GM12864 (cell line): ENCODE measurements around the gene CFAP97.
"Not testable (repeated sequence)": the region's sequence is repeated elsewhere in the genome, so short reads cannot be mapped to it uniquely, and the experiment has no call there.

Source experiments
- DNase-seq: peaks from one replicate; pipeline ENCODE4 v3.0.0-alpha.2; 2011; ENCODE audit warnings: low read depth
- H3K4me3 ChIP-seq: 2 replicates; pipeline ENCODE4 v1.5.1; 2011; ENCODE audit warnings: mild to moderate bottlenecking, low read depth, low read length, control low read depth
- TF ChIP-seq, protein P1 (sequence below): IDR thresholded peaks from 2 replicates; pipeline ENCODE4 v1.5.1; 2011; ENCODE audit warnings: low read depth, mild to moderate bottlenecking, moderate library complexity, low read length, control low read depth, inconsistent platforms; ENCODE audit errors: missing control alignments

CFAP97 gene

DNA sequence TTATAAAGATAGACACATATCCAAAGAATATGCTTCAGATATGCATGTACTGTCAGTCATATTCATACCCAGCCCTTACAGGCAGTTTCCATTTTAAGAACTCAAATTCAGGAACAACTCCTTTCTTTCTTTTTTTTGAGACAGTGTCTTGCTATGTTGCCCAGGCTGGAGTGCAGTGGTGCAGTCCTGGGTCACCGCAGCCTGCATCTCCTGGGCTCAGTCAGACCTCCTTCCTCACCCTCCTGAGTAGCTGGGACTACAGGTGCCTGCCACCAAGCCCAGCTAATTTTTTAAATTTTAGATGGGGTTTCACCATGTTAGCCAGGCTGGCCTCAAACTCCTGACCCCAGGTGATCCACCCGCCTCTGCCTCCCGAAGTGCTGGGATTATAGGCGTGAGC, 40.1 kb upstream of the CFAP97 start:
- TF ChIP-seq, protein P1, sequence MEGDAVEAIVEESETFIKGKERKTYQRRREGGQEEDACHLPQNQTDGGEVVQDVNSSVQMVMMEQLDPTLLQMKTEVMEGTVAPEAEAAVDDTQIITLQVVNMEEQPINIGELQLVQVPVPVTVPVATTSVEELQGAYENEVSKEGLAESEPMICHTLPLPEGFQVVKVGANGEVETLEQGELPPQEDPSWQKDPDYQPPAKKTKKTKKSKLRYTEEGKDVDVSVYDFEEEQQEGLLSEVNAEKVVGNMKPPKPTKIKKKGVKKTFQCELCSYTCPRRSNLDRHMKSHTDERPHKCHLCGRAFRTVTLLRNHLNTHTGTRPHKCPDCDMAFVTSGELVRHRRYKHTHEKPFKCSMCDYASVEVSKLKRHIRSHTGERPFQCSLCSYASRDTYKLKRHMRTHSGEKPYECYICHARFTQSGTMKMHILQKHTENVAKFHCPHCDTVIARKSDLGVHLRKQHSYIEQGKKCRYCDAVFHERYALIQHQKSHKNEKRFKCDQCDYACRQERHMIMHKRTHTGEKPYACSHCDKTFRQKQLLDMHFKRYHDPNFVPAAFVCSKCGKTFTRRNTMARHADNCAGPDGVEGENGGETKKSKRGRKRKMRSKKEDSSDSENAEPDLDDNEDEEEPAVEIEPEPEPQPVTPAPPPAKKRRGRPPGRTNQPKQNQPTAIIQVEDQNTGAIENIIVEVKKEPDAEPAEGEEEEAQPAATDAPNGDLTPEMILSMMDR: no peak
- DNase-seq: no peak
- no peak overlapping the region for H3K4me3 ChIP-seq

DNA sequence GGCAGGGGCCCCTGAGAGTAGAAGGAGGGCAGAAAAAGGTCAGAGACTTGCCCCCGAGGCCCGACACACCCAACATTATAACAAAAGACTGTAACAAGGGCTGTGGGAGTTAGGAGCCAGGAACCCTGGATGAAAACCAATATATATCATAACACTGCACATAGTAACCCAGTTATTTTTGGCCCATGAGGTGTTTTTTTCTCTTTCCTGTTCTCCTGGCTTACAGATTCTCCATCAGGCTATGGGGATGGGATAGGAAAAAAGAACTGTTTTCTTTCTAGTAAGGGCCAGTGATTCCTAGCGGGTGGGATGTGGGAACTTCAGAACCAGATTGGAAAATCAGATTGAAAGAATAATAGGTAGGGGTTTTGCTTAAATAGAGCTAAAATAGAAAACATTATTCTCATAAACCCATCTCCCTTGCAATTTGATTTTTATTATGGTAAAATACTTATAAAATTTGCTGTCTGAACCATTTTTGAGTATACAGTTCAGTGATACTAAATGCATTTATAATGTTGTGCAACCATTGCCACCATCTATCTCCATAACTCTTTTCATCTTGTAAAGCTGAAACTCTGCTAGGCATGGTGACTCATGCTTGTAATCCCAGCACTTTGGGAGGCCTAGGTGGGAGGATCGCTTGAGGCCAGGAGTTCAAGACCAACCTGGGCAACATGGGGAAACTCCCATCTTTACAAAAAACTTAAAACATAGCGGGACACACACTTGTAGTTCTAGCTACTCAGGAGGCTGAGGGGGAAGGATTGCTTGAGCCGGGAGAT, 39.1 kb upstream of the CFAP97 start:
- H3K4me3 ChIP-seq: no peak overlapping the region
- no peak for DNase-seq
- TF ChIP-seq, protein P1: no peak

DNA sequence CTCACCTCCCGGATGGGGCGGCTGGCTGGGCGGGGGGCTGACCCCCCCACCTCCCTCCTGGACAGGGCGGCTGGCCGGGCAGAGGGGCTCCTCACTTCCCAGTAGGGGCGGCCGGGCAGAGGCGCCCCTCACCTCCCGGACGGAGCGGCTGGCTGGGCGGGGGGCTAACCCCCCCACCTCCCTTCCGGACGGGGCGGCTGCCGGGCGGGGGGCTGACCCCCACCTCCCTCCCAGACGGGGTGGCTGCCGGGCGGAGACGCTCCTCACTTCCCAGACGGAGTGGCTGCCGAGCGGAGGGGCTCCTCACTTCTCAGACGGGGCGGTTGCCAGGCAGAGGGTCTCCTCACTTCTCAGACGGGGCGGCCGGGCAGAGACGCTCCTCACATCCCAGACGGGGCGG, 36.7 kb upstream of the CFAP97 start:
- not testable (repeated sequence) for DNase-seq, H3K4me3 ChIP-seq

DNA sequence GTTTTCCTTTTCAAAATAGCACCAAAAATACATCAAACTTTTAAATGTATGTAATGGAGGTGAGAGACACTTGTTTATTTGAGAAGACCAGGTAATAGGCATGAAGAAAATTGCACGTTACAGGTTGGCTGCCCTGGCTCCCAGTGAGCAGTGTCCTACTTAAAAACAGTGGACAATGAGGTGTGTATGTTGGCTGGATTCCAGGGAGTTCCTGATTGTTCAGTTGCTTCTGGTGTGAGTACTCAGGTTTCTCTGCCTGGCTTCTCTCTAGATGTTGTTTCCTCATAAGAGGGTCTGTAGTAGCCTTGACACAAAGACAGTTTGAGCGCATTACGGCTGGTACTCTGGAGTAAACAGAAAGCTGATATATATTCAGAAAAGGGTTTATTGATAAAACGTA, 35.0 kb upstream of the CFAP97 start:
- TF ChIP-seq, protein P1: no peak
- DNase-seq: no peak
- no peak overlapping the region for H3K4me3 ChIP-seq

DNA sequence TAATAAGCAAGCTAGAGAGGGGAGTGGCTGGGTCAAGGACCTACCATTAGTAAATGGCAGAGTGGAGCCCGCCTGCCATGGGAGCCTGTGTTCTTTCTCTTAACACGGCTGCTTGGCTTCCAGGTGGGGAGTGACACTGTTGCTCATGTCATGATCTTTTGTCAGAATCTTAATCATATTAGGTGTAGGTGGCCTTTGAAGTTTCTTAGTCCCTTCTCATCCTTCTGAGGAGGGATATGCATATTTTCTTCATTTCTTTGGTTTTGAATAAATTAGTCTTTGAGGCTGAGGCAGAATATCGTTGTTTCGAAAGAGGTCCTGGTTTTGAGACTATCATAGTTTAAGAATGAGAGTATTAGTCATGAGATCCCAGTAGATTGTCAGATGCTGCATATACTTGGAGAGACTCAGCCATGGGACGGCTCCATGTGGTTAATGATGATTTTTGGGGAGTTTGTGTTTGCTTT, 34.4 kb upstream of the CFAP97 start:
- TF ChIP-seq, protein P1: no peak
- no peak for DNase-seq
- no peak overlapping the region for H3K4me3 ChIP-seq

DNA sequence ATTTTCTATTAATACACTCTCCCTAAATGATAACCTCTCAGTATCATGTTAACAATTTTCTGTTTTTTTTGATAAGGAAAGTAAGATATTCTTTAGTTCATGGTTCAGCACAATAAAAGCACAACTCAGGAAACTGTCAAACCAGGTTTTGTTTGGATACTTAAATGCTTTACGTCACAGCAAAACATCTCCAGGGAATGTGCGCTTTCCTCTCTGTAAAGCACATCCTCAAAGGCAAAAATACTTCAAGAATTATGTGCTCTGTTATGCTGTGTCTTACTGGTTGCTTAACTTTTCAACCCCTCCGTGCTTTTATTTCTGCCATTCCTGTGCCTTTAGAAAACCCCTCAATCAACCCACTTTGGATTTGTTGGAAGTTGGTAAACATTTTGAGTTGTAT, 33.4 kb upstream of the CFAP97 start:
- no peak for DNase-seq
- H3K4me3 ChIP-seq: no peak overlapping the region
- TF ChIP-seq, protein P1: no peak

DNA sequence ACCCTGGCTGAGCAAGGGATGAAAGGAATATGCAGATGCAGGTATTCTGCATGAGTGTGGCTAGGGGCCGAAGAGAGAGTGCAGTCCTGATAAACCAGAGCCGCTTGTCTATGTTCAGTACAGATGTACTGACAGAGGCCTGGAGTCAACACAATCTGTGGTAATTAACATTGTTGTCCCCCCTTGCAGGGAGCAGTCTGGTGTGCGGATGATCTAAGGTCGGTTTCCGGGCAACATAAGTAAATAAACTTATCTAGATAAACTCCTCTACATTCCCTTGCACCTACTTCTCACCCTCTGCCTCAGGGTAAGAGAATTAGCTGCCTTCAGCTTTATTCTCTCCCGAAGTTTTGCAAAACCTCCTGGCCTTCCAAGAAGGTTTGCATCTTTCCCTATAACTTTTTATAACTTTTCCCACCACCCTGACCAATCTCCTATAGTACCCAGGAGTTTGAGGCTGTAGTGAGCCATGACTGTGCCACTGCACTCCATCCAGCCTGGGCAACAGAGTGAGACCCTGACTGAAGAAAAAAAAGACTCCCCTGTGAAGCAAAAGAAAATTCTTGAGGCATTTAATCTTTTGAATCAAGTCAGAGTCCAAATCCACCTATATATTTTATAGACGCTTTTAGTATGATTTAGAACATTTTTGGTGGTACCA, 32.2 kb upstream of the CFAP97 start:
- no peak for DNase-seq
- TF ChIP-seq, protein P1: no peak
- no peak overlapping the region for H3K4me3 ChIP-seq
